NCI-H526 treated with DMSO at 0.1 percent for 48 hours (cell line): ENCODE results near the gene KIFAP3.
"Not testable (repeated sequence)": the region's sequence is repeated elsewhere in the genome, so short reads cannot be mapped to it uniquely, and the experiment has no call there.

ENCODE experiments used
- DNase-seq: peaks from one replicate; lab custom pipeline; 2025; lab: John Stamatoyannopoulos, UW

The KIFAP3 gene

GRCh38 chr1:169924063-169924462 lies 150.4 kb downstream of the KIFAP3 start:
- no peak for DNase-seq

GRCh38 chr1:169921080-169921479 lies 153.4 kb downstream of the KIFAP3 start:
- DNase-seq = no peak

DNA sequence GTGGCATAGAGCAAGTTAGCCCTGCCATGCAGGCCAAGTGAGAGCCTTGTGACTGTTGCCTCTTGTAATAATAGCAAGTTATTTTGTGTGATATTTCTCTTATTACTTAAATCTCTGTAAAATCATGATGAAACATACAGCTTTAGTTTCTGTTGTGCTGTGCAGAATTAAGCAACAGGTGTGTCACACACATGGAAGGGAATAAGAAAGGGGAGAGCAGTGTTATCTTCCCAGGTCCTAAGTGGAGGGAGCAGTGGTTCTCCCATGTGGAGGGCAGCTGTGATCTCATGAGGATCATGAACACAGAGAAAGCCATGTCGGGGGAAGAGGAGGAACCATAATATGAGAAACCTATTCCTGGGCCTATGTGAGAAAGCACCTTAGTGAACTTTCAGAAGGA lies 155.6 kb downstream of the KIFAP3 start:
- DNase-seq = no peak

DNA sequence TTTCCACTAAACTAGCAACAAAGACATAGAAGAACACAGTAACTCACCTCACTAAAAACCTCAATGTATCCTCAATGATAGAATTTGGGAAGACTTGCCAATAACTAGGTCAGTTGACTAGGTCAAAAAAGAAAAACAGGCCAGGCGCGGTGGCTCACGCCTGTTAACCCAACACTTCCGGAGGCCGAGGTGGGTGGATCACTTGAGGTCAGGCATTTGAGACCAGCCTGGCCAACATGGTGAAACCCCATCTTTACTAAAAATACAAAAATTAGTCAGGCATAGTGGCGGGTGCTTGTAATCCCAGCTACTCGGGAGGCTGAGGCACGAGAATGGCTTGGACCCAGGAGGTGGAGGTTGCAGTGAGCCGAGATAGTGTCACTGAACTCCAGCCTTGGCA lies 156.3 kb downstream of the KIFAP3 start:
- DNase-seq = not testable (repeated sequence)

GRCh38 chr1:169915150-169915549 lies 159.3 kb downstream of the KIFAP3 start:
- no peak for DNase-seq

GRCh38 chr1:169914531-169914930 lies 160.0 kb downstream of the KIFAP3 start:
- no peak for DNase-seq

DNA sequence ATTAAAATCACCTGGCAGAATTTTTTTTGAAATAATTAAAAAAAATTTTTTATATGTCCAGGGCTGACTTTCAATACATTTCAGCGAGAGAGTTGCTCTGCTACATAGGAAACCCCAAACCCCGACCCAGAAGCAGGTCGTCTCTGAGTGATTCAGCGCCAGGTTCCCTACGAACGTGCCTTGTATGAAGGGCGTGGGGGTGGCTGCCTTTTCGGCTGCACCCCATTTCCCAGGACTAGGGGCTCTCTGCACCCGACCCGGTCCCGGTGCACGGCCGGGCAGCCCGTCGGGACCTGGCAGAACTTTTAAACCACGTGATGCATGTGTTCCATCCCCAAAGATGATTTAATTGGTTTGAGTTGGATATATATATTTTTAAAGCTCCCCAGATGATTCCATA lies 165.0 kb downstream of the KIFAP3 start:
- DNase-seq = no peak

GRCh38 chr1:169906938-169907337 lies 167.6 kb downstream of the KIFAP3 start:
- DNase-seq = no peak

- no peak for DNase-seq
Measured at GRCh38 chr1:169904834-169905233, 169.7 kb downstream of the KIFAP3 start.

DNA sequence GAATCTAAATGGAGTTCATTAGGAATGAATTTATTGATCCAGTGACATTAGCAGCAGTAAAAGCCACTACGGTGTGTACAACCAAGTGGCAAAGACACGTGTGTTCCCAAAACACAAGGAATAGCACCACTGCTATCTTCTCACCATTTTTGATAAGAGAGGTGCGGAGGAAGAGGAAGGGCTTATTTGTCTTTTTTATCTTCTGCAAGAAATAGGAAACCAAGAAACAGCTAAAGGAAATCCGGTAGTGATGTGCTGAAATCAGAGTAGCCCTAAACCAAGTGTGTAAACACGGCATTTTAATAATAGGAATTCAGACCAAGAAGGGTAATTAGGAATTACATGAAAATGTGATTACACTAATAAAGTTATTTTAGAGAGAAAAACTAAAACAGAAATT lies 171.7 kb downstream of the KIFAP3 start:
- DNase-seq = no peak

DNA sequence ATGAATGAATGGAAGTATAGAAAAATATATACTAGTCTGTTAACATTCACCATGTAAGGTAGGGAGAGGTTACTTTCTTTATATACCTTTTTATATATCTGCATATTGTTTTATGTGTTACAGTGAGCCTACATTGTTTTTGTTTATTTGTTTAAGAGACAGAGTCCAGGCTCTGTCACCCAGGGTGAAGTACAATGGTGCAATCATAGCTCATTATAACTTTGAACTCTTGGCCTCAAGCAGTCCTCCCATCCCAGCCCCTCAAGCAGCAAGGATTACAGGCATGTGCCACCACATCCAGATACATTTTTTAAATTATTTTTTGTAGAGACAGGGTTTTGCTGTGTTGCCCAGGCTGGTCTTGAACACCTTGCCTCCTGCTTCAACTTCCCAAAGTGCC lies 173.4 kb downstream of the KIFAP3 start:
- DNase-seq = no peak

DNA sequence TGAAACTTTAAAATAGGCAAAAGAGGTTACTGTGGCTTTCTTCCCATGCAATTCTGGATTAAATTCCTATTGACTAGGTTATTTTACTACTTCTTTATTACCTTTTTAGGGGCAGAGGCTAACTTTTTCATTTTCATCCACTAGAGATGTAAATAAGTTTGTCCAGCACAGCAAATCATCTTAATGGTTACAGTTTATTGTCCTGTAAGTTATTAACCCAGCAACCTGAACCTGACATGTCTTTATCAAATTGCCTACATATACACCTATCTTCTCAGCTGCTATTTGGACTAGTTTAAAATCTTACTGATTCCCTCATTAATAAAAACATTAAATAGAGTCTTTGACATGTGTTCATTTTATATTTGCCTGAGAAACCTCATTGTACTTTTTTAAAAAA lies 173.9 kb downstream of the KIFAP3 start:
- no peak for DNase-seq

DNA sequence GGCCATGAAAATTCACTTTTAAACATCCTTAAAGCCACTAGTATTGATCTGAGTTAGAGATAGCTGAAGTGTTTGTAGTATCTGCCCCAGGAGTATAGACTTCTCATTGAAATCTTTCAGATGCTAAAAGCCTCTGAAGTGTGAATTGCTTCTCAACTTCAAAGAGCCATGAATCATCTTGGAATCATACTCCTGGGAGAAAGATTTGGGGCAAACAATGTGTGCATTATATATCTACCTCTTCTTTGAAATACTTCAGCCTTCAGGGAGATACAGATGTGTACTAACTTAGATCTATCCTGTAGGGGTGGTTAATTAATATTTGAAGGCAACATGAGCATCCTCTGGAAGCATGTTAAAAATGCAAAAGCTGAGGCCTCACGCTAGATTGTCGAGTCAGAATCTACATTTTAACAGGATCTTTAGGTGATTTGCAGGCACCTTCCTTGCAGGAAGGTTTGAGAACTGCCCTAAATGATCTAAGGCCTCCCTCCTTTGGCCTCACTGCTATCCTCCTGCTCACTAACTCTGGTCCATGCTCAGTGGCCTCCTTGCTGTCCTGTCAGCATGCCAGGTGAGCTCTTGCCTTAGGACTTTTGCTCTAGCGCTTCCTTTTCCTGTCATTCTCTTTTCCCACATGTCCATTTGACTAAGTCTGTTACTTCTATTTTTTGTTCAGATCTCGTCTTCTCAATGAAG lies 174.8 kb downstream of the KIFAP3 start:
- DNase-seq = no peak

DNA sequence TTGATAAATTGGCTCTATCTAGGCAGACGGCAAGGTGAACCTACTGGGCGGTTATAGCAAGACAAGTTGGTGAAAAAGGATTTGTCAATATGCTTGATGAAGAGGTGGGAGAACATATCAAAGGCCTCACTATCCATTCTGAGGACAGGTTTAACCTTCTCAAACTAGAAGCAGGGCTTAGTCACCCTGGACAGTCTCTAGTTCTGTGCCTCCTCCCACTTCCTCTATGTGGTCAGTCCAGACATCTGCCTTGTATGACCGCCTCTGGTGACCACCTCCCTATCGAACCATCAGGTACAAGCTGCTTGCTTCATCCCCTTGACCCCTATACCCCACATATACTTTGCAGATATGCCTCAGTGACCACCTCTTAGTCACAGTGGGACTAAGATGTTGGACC lies 178.5 kb downstream of the KIFAP3 start:
- no peak for DNase-seq

DNA sequence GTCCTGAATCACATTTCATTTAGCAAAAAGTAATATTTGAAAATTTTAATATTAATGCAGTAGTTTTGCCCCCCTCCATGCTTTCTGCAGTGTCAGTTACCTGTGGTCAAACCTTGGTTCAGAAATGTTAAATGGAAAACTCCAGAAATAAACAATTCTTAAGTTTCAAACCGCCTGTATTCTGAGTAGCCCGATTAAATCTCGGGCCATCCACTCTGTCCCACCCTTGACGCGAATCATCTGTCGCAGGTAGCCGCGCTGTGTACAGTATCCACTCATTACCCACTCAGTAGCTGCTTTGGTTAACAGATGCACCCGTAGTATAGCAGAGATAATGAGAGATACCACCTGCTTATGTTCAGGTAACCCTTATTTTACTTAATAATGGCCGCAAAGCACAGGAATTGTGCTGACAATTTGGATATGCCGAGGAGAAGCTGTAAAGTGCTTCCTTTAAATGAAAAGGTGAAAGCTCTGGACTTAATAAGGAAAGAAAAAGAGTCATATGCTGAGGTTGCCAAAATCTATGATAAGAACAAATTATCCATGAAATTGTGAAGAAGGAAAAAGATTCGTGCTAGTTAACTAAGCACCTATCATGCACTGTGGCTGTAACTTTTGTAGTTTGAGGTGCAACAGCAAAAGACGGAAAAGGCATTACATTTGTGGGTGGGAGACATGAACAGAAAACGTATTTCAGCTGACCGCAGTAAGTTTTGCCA lies 179.9 kb downstream of the KIFAP3 start:
- no peak for DNase-seq

DNA sequence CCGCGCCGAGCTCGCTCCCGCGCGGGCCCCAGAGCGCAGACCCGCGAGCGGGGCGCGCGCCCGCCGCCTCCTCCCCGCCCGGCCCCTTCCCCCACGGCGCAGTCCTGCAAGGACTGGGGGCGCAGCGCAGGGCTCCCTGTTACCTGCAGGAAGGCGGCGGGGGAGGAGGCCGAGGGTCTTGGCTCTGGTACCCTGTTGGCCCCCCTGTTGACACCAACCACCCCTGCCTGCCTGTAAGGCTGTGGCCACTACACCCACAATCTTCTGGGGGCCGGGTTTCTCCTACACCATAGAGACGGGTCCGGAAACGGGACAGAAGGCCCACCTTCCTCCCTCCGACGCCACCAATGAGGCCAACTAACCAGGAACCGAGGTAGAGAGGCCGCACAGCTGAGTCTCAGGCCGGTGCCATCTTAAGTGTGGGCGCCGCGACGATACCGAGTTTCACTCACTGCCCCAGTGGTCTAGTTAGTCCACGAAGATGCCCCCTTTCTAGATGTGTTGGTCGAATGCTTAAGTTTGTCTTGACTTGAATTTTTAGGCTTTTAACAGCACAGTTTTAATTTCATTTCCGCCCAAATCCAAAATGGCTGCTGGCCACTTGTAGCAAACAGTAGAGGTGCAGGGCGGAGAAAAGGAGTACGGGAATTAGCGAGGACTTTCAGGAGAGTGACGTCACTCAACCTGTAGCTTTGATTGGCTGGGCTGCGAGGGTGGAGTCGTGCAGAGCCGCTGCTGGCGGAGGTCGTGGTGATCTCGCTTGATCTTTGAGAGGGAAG lies 180.7 kb downstream of the KIFAP3 start, which contains the start of gene SCYL3:
SCYL3 (minus strand) TSS at position 252 of the 779 bp plus-strand sequence. CDS start 5,056 bp downstream, outside the sequence.
- DNase-seq = peak; percentile 100

GRCh38 chr1:169892927-169893644 lies 181.4 kb downstream of the KIFAP3 start:
- DNase-seq = peak; percentile 52

GRCh38 chr1:169892176-169892926 lies 182.1 kb downstream of the KIFAP3 start:
- no peak for DNase-seq

- peak; percentile 32 for DNase-seq
Measured at GRCh38 chr1:169891539-169891885, 183.0 kb downstream of the KIFAP3 start.

DNA sequence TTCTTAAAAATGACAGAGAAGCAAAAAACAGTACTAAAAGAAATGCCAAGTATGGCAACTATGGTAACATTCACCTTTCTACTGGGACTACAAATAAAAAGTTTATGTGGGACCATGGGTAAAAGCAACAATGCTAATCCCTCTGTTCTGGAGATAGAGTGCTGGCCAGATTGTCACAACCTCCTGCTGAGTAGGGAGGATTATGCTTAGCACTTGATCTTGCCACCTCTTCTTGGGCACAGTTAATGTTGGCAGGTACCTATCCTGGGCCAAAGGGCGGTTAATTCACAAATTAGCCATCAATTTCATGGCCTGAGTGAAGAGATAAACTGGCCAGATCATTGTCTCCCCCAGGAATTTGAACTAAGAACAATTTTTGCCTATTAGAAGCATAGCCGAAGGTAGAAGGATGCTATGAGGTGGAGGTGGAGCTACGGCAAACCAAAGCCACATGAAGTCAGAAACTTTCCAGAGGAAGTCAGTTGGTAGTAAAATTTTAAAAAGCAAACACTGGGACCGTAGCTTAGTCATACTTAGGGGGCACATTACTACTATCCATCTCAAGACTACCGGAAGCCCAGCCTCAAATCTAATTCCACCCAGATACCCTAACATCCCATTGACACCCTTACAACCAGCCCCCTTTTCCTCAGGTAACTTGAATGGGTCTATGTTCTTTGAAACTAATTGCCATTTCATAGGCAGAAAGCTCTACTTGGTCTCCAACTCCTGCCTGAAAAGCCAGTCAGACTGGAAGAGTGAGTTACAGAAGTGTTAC lies 183.5 kb downstream of the KIFAP3 start:
- no peak for DNase-seq

GRCh38 chr1:169889871-169890270 lies 184.6 kb downstream of the KIFAP3 start:
- DNase-seq = no peak
